DOHH2 (cell line): ENCODE data around the gene CD300H.

ENCODE experiments used
- H3F3A ChIP-seq: fragments of 200-600 bp; sonication (generic), shearing (Covaris generic); 2 replicates; pipeline ENCODE4 v1.6.0; 2016; ENCODE audit warnings: antibody characterized with exemption, mild to moderate bottlenecking; ENCODE audit not compliant: control insufficient read depth, insufficient read depth
- H3K27ac ChIP-seq: fragments of 200-600 bp; sonication (generic); 2 replicates; pipeline ENCODE4 v1.5.1; 2014; ENCODE audit warnings: low read depth, mild to moderate bottlenecking, low read length, moderate library complexity
- H3K27me3 ChIP-seq: fragments of 200-600 bp; sonication (generic); 2 replicates; pipeline ENCODE4 v1.6.1; 2014; ENCODE audit warnings: mild to moderate bottlenecking, low read length, mixed read lengths; ENCODE audit not compliant: control insufficient read depth
- H3K36me3 ChIP-seq: fragments of 200-600 bp; sonication (generic); 2 replicates; pipeline ENCODE4 v1.6.1; 2014; ENCODE audit warnings: mild to moderate bottlenecking, low read length, moderate library complexity, mixed read lengths; ENCODE audit not compliant: control insufficient read depth
- H3K4me1 ChIP-seq: fragments of 200-600 bp; sonication (generic); 2 replicates; pipeline ENCODE4 v1.6.1; 2014; ENCODE audit warnings: mild to moderate bottlenecking, low read length, mixed read lengths; ENCODE audit not compliant: control insufficient read depth
- H3K4me2 ChIP-seq: fragments of 200-600 bp; sonication (generic); 2 replicates; pipeline ENCODE4 v1.6.0; 2014; ENCODE audit warnings: mild to moderate bottlenecking, low read length, moderate library complexity
- H3K4me3 ChIP-seq: fragments of 200-600 bp; sonication (generic); 2 replicates; pipeline ENCODE4 v1.5.1; 2014; ENCODE audit warnings: mild to moderate bottlenecking, low read length, mixed read lengths
- H3K79me2 ChIP-seq: fragments of 200-600 bp; sonication (generic); 2 replicates; pipeline ENCODE4 v1.6.1; 2014; ENCODE audit warnings: mild to moderate bottlenecking, low read length, mixed read lengths; ENCODE audit not compliant: control insufficient read depth
- H3K9me2 ChIP-seq: fragments of 200-600 bp; sonication (generic); replicated peaks from 2 replicates; pipeline ENCODE4 v1.6.1; 2014; ENCODE audit warnings: mild to moderate bottlenecking, low read length, mixed read lengths; ENCODE audit not compliant: control insufficient read depth
- H3K9me3 ChIP-seq: fragments of 200-600 bp; sonication (generic); 2 replicates; pipeline ENCODE4 v1.6.1; 2014; ENCODE audit warnings: antibody characterized with exemption, low read length, mixed read lengths; ENCODE audit not compliant: control insufficient read depth, insufficient read depth
- H4K20me1 ChIP-seq: fragments of 200-600 bp; sonication (generic); 2 replicates; pipeline ENCODE4 v1.6.0; 2014; ENCODE audit warnings: low read depth, mild to moderate bottlenecking, antibody characterized with exemption, low read length, moderate library complexity; ENCODE audit not compliant: control insufficient read depth, insufficient read depth
- EZH2phosphoT487 ChIP-seq: fragments of 200-600 bp; sonication (generic); IDR thresholded peaks from 2 replicates; pipeline ENCODE4 v1.6.1; 2017; ENCODE audit warnings: borderline replicate concordance, mild to moderate bottlenecking, antibody characterized with exemption, low read length, moderate library complexity, mixed read lengths
- TF ChIP-seq, protein P1 (sequence below): fragments of 200-600 bp; sonication (generic); IDR thresholded peaks from one replicate; pipeline ENCODE4 v1.5.1; 2014; ENCODE audit warnings: antibody characterized with exemption, mild to moderate bottlenecking, low read depth, low read length; ENCODE audit not compliant: poor library complexity, severe bottlenecking

CD300H gene

GRCh38 chr17:74514632-74515334, 52.5 kb downstream of the CD300H start:
- H3K4me2 ChIP-seq: no peak overlapping the region
- no peak overlapping the region for H3K4me3 ChIP-seq
- H3K4me1 ChIP-seq: no peaks in the 10 kb centered on the region
- H3K79me2 ChIP-seq: no peaks in the 10 kb centered on the region
- no peaks in the 10 kb centered on the region for H3K27me3 ChIP-seq
- no peaks in the 10 kb centered on the region for H3K9me2 ChIP-seq
- TF ChIP-seq, protein P1, sequence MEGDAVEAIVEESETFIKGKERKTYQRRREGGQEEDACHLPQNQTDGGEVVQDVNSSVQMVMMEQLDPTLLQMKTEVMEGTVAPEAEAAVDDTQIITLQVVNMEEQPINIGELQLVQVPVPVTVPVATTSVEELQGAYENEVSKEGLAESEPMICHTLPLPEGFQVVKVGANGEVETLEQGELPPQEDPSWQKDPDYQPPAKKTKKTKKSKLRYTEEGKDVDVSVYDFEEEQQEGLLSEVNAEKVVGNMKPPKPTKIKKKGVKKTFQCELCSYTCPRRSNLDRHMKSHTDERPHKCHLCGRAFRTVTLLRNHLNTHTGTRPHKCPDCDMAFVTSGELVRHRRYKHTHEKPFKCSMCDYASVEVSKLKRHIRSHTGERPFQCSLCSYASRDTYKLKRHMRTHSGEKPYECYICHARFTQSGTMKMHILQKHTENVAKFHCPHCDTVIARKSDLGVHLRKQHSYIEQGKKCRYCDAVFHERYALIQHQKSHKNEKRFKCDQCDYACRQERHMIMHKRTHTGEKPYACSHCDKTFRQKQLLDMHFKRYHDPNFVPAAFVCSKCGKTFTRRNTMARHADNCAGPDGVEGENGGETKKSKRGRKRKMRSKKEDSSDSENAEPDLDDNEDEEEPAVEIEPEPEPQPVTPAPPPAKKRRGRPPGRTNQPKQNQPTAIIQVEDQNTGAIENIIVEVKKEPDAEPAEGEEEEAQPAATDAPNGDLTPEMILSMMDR: no peak
- no peak for TF ChIP-seq EZH2phosphoT487
- no peaks in the 10 kb centered on the region for H4K20me1 ChIP-seq
- no peaks in the 10 kb centered on the region for H3K36me3 ChIP-seq
- peaks cover 6% of the 10 kb centered on the region for H3F3A ChIP-seq
- H3K9me3 ChIP-seq: peaks cover 19% of the 10 kb centered on the region
- H3K27ac ChIP-seq: no peak overlapping the region

- Histone ChIP-seq H3K27ac (no peak overlapping the region), H3K27me3 (no peaks in the 10 kb centered on the region), H3K36me3 (no peaks in the 10 kb centered on the region), H3K9me2 (no peaks in the 10 kb centered on the region), H3K4me1 (no peaks in the 10 kb centered on the region), H3K79me2 (no peaks in the 10 kb centered on the region), H3K4me2 (no peak overlapping the region), H3F3A (peaks cover 6% of the 10 kb centered on the region), H3K9me3 (peaks cover 19% of the 10 kb centered on the region), H4K20me1 (no peaks in the 10 kb centered on the region), H3K4me3 (no peak overlapping the region)
- TF ChIP-seq, protein P1: no peak
- no peak for TF ChIP-seq EZH2phosphoT487
Observed at GRCh38 chr17:74513987-74514631, 53.2 kb downstream of the CD300H start.

GRCh38 chr17:74512624-74513091, 54.7 kb downstream of the CD300H start:
- Histone ChIP-seq H3K27me3 (peaks cover 3% of the 10 kb centered on the region; the same call in 1 of the 2 replicates), H3K36me3 (no peaks in the 10 kb centered on the region), H3K4me3 (no peak overlapping the region), H3K4me2 (no peak overlapping the region), H3K27ac (no peak overlapping the region), H3K9me2 (no peaks in the 10 kb centered on the region), H3F3A (peaks cover 6% of the 10 kb centered on the region), H3K4me1 (no peaks in the 10 kb centered on the region), H3K9me3 (peaks cover 16% of the 10 kb centered on the region), H3K79me2 (no peaks in the 10 kb centered on the region), H4K20me1 (no peaks in the 10 kb centered on the region)
- no peak for TF ChIP-seq EZH2phosphoT487
- TF ChIP-seq, protein P1: no peak
